ENCODE measurements around the gene CFHR2.

GRCh38 chr1:196902344-196902743 lies 41.2 kb upstream of the CFHR2 start:
- TF ChIP-seq, protein P1, sequence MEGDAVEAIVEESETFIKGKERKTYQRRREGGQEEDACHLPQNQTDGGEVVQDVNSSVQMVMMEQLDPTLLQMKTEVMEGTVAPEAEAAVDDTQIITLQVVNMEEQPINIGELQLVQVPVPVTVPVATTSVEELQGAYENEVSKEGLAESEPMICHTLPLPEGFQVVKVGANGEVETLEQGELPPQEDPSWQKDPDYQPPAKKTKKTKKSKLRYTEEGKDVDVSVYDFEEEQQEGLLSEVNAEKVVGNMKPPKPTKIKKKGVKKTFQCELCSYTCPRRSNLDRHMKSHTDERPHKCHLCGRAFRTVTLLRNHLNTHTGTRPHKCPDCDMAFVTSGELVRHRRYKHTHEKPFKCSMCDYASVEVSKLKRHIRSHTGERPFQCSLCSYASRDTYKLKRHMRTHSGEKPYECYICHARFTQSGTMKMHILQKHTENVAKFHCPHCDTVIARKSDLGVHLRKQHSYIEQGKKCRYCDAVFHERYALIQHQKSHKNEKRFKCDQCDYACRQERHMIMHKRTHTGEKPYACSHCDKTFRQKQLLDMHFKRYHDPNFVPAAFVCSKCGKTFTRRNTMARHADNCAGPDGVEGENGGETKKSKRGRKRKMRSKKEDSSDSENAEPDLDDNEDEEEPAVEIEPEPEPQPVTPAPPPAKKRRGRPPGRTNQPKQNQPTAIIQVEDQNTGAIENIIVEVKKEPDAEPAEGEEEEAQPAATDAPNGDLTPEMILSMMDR (optimal IDR thresholded peaks at IDR 0.05 in 1 of 3, IDR thresholded peaks at IDR 0.05 in 1 of 3, conservative IDR thresholded peaks at IDR 0.05 in 1 of 3; ENCODE audit: extremely low read depth in 1 of 3, insufficient read depth in 2 of 3, low read length in 3 of 3), result no peak
- no peak for TF ChIP-seq EZH2 (IDR thresholded peaks at IDR 0.05; ENCODE audit: low read length)

Measured in keratinocyte (primary cell).